Stimulated activated CD4-positive, alpha-beta T cell treated with anti-CD3 and anti-CD28 coated beads, TNF-alpha, amount 100 ng/mL, for 48 hours (primary cell): ENCODE measurements around the gene FOXC1.

Experiments
- DNase-seq, 3 donors: peaks; one replicate each; pipeline ENCODE4 v3.0.0-alpha.2; 2020; ENCODE audit warnings: low read depth in 3 of 3

Gene FOXC1

DNA sequence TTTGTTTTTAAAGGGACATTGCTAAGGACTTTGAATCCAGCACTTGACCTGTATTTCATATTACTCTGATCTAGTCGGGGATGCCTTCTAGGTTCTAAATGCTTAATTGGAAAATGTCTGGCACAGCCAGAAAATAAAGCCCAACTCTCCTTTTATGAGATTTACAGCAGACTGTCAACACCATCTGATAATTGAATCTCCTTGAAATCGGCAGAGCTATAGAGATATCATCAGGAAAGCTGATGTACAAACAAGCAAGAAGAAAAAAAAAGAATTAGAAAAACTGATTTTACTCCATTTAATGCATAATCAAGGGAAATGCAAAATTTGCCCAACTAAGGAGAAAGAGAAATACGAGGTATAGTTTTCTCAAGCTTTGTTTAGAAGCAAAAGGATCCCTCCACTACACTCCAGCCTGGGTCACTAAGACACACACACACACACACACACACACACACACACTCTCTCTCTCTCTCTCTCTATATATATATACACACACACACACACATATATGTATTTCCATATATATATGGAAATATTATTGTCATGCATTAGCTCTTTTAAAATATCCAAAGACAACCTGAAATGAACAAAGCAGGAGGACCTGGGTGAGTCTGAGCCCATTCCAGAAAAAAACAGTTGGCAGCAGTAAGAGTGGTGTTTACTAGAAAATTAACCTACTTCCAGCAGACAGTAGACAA is 9.5 kb upstream of the FOXC1 start:
- no peak for DNase-seq

DNA sequence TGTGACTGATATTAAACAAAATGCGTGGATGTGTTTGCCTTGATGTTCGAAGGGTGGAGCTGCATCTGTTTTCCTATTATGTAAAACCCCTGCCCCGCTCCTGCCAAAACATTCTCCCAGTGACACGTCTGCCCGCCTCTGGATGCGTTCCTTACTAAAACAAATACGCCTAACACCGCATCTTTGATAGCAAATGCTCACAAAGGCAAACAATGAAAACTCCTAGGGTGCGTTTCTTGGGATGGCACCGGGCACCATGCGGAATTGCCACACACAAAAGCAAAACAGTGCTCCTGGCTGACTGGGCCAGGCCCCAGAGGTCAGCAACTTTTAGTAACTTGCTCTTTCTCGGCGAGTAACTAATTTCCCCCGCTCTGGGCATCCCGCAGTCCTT is 9.0 kb upstream of the FOXC1 start:
- DNase-seq: no peak

DNA sequence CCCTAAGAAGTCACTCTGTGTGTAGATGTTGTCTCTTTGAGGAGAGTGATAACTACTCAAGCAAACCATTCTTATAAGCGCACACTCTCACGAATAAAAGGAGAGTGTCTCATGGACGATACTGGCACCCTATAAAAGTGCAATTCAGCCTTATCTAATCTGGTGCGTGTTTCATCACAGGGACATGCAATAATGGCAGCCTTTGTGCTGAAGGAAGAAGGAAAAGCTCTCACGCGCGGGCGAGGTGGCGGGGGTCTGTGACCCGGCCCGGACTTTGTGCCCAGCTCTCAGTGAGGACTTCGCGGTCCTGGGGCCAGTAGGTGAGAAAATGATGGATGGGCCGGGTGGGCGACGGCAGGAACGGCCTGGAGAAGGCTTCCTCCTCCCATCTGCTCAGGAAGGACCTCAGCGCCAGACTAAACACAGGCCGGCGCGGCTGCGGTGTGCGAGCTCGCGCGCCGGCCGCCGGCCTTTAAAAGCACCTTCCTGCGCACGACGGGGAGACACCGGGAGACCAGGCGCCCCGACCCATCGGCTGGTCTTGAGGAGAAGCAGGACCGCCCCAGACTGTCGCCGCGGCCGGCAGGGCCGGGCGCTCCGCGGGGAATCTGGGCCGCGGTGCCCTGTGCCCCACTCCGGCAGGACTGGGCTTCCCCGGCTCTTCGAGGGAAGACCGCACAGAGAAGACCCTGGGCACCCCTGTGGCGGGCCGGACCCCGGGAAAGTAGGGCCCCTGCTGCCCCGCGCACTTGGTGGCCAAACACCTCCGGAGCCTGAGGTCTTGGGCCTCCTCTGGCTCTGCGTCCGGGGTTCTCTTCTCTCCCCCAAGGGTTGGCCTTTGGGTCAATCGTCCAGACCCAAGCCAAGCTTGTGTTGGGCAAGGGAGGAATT is 8.3 kb upstream of the FOXC1 start:
- no peak for DNase-seq

DNA sequence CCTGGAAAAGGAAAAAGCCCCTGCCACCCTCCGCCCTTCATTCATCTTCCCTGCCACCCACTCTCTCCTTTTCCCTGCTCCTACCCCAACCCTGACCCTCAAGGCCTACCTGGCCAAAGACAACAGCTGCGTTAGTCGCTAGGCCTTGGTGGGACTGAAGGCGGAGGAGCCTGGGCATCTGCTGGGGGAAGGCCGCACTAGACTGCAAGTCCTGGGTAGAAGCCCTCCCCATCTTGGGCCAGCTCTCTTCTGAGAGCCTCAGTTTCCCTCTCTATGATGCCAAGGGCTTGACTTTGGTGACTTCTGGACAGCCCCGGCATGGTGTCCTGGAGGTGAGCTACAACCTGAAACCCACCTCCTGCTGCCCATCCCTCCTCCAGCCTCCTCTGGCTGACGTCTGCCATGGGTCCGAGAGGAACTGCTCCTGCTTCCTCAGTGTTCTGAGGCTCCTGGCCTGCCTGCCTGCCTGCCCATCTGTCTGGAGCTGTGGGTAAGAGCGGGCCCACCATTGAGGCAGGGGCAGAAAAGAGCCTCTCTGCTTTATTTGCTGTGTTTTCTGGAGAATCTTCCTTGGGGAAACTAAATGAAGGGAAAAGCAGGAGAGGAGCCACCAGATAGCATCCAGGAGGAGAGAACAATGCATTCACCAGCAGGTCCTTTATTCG is 7.5 kb upstream of the FOXC1 start:
- no peak for DNase-seq

DNA sequence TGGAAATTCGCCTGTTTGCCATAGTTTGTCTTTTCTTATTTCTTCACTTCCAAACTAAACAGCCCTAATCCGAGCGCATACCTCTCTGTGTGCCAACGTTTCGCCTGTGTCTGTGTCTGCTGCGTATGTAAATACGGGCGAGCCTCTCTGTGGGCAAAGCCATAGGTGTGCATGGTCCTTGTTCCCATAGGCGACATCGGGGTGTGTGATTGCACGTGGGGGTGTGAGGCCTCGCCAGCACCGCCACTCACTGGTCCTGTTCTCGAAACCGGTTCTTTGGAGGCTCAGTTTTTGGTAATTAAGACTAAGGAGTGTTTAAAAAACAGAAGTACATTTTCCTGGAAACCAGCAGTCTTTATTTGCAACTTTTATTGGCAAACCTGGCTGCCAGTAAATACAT is 6.0 kb upstream of the FOXC1 start:
- no peak for DNase-seq

DNA sequence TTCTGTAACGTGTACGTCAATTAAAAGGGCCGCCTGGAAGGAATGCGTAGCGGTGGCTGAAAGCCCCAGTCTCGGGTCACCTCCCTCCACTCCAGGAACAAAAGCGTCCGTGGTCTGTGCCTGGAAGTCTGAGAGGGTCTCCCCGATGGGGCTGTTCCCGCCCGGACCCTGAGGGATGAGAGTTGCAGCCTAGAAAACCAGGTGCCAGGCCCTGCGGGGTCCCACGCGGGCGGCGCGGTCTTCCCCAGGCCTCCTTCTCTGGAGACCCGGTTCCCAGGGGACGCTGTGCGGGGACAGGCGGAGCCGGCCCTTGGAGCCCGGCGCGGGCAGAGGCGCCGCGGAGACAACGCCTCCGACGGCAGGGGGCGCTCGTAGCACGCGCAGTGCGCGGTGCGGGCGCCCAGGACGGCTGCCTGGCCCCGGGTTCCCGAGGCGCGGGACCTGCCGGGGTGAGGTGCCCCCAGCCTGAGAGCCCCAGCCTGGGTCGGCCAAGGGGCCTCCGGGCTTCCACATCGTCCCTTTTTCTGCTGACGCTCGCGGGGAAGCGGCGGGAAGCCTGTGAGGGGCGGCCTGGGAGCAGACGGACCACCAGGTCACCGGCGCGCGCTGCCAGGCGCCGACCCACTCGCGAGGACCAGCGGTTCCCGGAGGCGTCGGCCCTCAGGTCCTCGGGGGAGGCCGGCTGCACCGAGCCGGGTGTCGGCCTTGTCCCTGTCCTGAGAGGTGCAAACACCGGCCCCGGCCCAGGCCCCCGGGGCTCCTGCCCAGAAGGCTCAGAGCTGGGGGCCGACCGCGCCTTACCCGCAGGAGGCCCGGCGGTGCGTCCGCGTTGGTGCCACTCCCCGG is 5.3 kb upstream of the FOXC1 start:
- peak in 2 of 3 donors; percentile 41 to 72 for DNase-seq

DNA sequence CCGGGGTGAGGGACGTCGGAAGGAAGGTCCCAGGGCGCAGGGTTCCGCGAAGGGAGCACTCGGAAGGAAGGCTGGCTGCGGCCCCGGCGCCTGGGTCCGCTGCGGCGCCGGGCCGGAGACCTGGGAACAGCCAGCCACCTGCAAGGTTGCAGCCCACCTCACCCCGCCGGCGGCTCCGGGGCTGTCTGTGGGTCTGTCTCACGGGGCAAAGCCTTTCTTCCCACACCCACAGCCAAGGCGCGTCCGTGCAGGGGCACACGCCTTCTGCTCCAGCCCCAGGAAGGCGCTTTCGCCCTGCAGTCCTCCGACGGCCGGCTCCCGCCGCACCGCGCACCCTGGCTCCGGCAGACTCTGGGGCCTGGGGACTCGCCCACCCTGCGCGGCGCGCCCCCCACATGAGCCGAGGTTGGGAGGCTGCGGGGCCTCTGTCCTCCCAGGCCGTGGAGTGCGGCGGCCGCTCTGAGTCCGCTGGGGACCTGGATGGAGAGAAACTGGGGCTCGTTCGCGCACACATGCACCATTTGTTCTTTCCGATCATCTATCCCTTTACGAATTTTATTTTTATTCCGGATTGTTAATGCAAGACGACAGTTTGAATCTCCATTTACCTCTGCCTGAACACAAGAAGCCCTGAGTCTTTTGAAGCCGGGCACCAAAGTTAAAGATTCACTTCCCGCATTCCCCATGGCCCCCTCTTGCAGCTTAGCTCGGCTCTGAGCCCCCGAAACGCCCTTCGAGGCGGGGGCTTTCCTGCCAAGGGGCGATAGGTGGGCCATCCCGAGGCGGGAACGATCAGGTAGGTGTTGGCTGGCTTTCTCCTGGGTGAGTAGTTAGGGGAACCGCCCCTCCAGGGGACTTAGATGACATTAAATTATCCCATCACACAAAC is 4.5 kb upstream of the FOXC1 start:
- no peak for DNase-seq

DNA sequence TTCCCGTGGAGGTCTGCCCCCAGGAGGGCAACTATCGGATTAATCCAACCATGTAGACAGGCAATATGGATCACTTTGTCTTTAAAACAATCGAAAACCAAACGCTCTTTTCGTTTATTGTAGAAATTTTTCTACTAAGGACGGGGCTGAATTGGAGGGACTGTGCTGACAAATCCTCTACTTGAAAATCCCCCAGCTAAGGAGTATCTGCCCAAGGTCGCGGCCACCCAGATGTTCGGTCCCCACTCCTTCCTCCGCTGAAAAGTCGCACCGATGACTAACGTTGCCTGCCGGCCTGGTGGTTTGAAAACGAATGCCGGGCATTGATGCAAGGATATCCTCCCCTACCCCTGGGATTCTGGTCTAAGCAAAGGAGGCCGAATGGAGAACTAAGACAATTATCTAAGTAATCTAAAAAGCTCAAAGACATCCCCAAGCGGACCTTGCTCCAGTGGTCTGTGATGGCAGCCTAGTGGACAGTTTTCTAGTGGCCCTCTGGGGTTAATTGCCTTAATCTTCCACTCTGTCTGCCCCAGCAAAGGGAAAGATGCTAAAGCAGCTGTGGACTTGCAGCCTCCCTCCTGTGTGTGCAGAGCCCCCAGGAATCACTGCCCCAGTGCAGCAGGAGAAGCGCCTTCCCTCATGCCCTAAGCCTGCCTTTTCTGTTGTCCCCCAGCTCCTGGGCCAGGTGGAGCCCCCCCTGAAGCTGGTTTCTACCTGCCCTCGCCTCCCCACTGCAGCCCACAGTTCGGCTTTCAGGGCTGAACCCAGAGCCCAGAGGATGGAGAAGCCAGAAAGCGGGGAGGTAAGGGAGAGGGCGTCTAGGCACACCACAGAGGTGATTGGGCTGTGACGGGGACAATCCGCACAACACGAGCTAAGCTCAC is 3.6 kb upstream of the FOXC1 start:
- DNase-seq: no peak

DNA sequence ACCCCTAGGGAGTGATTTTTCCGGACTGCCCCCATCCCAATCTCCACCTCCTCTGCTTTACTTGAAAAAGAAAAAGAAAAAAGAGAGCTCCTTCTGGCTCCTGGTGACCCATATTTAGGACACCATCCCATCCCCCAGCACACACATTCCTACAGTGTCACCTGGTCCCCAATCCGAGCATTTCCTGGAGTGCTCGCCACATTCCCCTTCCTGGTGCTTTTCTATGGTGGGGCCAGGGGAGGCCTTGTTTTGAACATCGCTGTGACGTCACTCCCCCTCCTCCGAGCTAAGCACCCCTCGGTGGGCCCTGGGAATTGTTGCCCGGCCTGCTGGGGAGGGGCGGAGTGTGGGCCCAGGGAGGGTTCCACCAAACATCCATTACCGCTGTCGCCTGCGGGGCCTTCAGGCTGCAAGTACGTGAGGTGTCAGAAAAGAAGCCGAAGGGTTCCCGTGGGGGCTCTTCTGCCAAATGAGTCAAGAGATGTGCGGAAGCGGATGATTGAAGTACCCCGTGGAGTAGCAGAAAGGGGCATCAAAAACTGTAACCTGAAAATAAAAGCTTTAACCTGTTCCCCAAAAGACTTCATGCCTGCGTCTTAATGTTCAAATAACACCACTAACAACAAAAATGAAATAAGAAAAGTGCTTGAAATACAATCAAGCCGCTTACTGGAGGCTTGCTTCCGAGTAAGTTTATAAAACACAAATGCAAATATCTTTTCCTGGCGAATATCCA is 2.8 kb upstream of the FOXC1 start:
- DNase-seq: no peak

DNA sequence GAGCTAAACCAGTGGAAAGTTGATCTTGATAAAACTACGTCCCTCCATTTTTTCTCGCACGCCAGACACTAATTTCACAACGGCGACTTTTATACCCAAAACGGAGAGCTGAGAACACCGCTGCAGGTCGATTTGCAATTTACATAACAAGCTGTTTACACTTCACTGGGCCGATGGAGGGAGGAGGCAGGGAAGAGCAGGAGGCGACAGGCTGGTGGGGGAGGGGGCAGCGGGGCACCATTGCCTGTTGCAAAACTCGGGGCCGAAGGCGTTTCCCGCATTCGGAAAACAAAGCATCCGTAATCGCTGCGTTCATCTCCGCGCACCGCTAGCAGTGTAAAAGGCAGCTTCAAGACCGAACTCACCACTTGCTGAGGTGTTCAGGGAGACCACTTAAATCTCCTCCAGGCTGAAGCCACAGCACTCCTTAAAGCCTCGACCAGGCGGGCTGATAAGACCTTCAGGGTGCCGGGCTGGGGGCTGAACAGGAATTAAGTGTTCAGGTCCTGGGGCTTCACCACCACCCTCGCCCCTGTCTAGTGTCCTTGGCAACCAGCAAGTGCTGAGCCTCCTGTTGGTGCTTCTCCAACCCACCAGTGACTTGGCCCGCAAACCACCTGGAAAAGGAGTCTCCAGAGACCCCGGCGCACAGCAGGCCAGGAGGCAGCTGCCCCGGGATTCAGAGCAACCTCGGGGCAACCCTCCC is 2.0 kb upstream of the FOXC1 start:
- no peak for DNase-seq

DNA sequence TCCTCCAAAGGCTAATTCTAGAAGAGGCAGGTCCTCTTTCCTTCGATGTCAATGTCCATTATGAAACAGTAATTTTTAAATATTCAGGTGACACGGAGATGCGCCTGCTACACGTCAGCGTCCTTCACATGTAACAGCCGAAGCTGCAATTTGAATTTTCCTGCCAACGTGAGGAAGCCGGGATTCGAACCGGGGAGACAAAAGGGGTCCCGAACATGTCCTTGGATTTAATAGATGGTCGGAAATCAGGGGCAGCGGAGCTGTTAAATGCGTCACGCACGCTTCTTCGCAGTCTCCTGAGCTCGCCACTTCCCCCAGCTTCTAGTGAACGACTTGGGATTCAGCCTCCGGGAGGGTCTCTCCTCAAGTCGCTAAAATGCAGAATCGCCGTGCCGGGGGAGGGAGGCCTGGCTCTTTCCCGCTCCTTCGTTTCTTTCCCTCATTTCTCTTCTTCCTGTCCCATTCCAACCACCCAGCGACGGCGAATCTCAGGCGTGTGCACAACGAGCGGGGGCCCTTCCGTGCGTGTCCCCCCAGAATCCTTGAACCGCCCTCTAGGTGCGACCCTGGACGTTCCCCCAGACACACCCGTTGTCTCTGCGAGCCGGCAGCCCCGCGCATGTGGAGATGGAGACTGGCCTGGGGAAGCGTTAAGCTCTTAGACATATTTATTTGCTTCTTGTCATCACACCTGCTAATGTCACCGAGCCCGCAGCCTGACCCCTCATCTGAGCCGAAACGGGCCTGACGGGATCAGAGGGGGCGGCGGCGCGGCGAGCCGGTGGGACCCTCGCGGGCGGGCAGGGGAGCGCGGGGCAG is 1.3 kb upstream of the FOXC1 start:
- DNase-seq: no peak

DNA sequence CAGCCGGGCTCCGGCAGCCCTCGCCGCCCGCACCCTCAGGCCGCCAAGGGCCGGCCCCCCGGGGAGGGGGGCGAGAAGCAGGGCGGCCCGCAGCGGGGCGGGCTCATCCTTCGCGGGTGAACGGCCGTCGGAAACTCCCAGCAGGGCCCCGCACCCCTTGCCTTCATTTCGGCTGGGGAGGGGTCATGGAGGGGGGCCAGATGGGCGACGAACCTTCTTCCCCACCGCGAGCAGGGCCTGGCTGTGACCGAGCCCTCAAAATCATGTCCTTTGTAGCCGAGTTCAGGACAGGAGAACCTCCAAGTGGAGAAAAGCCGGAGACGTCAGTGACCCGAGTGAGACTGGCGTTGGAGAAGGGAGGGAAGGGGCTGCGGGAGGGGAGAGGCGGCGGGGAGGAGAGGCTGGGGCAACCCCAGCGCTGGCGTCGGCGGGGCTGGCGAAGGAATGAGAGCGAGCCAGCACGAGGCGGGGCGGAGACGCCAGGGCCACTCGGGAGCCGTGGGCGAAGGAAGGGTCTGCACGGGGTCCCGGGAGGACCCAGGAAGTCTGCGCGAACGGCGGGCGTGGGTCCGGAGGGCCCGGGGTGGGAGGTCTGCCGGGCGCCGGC is 571 bp upstream of the FOXC1 start:
- no peak for DNase-seq

DNA sequence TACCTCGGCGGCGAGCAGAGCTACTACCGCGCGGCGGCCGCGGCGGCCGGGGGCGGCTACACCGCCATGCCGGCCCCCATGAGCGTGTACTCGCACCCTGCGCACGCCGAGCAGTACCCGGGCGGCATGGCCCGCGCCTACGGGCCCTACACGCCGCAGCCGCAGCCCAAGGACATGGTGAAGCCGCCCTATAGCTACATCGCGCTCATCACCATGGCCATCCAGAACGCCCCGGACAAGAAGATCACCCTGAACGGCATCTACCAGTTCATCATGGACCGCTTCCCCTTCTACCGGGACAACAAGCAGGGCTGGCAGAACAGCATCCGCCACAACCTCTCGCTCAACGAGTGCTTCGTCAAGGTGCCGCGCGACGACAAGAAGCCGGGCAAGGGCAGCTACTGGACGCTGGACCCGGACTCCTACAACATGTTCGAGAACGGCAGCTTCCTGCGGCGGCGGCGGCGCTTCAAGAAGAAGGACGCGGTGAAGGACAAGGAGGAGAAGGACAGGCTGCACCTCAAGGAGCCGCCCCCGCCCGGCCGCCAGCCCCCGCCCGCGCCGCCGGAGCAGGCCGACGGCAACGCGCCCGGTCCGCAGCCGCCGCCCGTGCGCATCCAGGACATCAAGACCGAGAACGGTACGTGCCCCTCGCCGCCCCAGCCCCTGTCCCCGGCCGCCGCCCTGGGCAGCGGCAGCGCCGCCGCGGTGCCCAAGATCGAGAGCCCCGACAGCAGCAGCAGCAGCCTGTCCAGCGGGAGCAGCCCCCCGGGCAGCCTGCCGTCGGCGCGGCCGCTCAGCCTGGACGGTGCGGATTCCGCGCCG is 994 bp downstream of the FOXC1 start:
- DNase-seq: no peak

DNA sequence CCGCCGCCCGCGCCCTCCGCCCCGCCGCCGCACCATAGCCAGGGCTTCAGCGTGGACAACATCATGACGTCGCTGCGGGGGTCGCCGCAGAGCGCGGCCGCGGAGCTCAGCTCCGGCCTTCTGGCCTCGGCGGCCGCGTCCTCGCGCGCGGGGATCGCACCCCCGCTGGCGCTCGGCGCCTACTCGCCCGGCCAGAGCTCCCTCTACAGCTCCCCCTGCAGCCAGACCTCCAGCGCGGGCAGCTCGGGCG is 1.5 kb downstream of the FOXC1 start:
- no peak for DNase-seq

DNA sequence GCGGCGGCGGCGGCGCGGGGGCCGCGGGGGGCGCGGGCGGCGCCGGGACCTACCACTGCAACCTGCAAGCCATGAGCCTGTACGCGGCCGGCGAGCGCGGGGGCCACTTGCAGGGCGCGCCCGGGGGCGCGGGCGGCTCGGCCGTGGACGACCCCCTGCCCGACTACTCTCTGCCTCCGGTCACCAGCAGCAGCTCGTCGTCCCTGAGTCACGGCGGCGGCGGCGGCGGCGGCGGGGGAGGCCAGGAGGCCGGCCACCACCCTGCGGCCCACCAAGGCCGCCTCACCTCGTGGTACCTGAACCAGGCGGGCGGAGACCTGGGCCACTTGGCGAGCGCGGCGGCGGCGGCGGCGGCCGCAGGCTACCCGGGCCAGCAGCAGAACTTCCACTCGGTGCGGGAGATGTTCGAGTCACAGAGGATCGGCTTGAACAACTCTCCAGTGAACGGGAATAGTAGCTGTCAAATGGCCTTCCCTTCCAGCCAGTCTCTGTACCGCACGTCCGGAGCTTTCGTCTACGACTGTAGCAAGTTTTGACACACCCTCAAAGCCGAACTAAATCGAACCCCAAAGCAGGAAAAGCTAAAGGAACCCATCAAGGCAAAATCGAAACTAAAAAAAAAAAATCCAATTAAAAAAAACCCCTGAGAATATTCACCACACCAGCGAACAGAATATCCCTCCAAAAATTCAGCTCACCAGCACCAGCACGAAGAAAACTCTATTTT is 2.0 kb downstream of the FOXC1 start:
- no peak for DNase-seq
